ENCODE data around the gene METTL13. TPM values are rescaled to one million over a fixed set of nuclear protein-coding genes. Genes with fewer than 3 reads are reported as not detected.

Gene METTL13
- total and polyA plus RNA-seq, 2 donors (not counting 1 experiment from before 2014, with no cell fraction given) = 16.8 to 33.0 TPM

DNA sequence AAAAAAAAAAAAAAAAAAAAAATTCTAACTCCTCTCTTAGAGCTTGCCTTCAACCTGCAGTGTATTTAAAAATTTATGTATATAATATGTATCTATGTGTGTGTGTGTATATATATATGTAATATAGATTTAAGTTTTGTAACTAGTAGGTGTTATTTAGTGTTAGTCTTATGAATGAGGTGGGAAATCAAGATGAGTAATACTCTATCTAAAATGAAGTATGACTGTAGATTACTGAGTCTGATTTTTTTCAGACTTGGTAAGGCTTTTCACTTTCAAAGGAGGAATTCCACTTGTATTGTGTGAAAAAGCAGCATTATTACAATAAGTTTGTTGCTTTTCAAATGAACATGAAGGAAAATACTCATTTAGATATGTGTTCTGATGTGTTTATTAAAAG, 54.4 kb downstream of the METTL13 start:
- Histone ChIP-seq H2AFZ (ENCODE audit: insufficient read depth, low read depth, low read length, poor library complexity, severe bottlenecking) (no peak overlapping the region), H3K4me3 (ENCODE audit: control extremely low read depth in 1 of 5, extremely low read depth in 1 of 5, insufficient read depth in 1 of 5, low read depth in 2 of 5, low read length in 4 of 5) (no peak overlapping the region), H3K36me3 (replicated peaks in 1 of 2; ENCODE audit: control extremely low read depth in 1 of 2, control insufficient read depth in 1 of 2, extremely low read depth in 1 of 2, insufficient read depth in 2 of 2, low read length in 1 of 2) (no peaks in the 10 kb centered on the region), H3K79me2 (ENCODE audit: control insufficient read depth, insufficient read depth, low read length) (no peaks in the 10 kb centered on the region), H4K20me1 (ENCODE audit: control insufficient read depth, insufficient read depth, low read length, poor library complexity, severe bottlenecking) (no peaks in the 10 kb centered on the region), H3K4me2 (replicated peaks; ENCODE audit: low read depth, low read length, poor library complexity, severe bottlenecking) (no peak overlapping the region), H3K27ac (ENCODE audit: low read length in 2 of 2) (no peak overlapping the region), H3K9ac (ENCODE audit: low read length) (no peak overlapping the region), H3K27me3 (replicated peaks in 1 of 4; ENCODE audit: control extremely low read depth in 1 of 4, control insufficient read depth in 3 of 4, insufficient read depth in 4 of 4, low read length in 3 of 4) (no peaks in the 10 kb centered on the region), H3K9me3 (ENCODE audit: control extremely low read depth in 1 of 3, control insufficient read depth in 2 of 3, insufficient read depth in 1 of 3, low read length in 2 of 3) (no peaks in the 10 kb centered on the region), H3K4me1 (ENCODE audit: control insufficient read depth in 2 of 2, insufficient read depth in 2 of 2, low read length in 2 of 2) (peaks cover 0 to 4% of the 10 kb centered on the region in 2 donors)
- intact Hi-C loops (cut with micrococcal nuclease) = no loop called here
- no peak for DNase-seq
- Mint-ChIP-seq H3K27me3 (peaks cover 3% of the 10 kb centered on the region), H3K4me3 (no peak overlapping the region), H3K27ac (no peak overlapping the region), H3K4me1 (peaks cover 4% of the 10 kb centered on the region), H3K9me3 (ENCODE audit: insufficient read depth) (no peaks in the 10 kb centered on the region)
- ATAC-seq (ENCODE audit: low read depth) = no peak
- TF ChIP-seq, protein P1, sequence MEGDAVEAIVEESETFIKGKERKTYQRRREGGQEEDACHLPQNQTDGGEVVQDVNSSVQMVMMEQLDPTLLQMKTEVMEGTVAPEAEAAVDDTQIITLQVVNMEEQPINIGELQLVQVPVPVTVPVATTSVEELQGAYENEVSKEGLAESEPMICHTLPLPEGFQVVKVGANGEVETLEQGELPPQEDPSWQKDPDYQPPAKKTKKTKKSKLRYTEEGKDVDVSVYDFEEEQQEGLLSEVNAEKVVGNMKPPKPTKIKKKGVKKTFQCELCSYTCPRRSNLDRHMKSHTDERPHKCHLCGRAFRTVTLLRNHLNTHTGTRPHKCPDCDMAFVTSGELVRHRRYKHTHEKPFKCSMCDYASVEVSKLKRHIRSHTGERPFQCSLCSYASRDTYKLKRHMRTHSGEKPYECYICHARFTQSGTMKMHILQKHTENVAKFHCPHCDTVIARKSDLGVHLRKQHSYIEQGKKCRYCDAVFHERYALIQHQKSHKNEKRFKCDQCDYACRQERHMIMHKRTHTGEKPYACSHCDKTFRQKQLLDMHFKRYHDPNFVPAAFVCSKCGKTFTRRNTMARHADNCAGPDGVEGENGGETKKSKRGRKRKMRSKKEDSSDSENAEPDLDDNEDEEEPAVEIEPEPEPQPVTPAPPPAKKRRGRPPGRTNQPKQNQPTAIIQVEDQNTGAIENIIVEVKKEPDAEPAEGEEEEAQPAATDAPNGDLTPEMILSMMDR (IDR thresholded peaks at IDR 0.05) = no peak
- no peak for TF ChIP-seq EZH2 (IDR thresholded peaks at IDR 0.05; ENCODE audit: borderline replicate concordance, insufficient read depth, low read depth, low read length, poor library complexity, severe bottlenecking)
- ChIA-PET CTCF (no interaction called here), POLR2A (no interaction called here)

DNA sequence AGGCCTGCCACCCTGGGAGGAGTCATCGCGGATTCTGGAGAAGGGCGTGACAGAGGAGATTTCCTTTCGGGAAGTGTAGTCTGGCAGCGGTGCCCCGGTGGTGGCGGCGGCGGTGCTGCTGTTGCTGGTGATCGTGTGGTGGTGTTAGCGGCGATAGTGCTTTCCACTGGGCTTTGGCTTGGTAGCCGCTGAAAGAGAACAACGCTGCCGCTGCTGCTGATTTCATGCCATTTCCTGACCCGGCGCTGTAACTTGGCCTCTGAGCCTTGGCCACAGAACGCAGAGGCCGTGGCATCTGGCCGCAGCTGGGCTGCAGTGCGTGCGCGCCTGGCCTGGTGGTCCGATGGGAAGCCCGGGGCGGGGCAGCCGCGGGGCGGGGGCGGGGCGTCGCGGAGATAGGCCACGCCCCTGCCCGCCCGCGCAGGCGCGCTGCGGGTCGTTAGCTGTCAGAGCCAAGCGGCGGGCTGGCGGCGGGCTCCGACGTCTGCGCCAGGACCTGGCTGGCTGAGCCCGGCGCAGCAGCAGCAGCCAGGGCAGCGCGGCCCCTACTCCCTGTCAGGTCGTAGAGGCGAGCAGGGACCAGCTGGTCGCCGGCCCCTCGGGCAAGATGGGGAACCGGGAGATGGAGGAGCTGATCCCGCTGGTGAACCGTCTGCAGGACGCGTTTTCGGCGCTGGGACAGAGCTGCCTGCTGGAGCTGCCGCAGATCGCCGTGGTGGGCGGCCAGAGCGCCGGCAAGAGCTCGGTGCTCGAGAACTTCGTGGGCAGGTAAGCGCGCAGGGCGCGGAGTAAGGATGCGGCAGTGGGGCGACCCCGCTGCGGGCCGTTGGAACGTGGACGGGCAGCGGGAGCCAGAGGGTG, 59.8 kb downstream of the METTL13 start, which contains the start of gene DNM3:
DNM3 (plus strand) TSS at position 449 of the 861 bp plus-strand sequence; CDS start at position 608, 159 bp downstream.
- peak within 1 kb of the TSS; percentile 93 for H2AFZ ChIP-seq (ENCODE audit: insufficient read depth, low read depth, low read length, poor library complexity, severe bottlenecking)
- peak within 1 kb of the TSS; percentile 50 to 86 (median 73) for H3K4me3 ChIP-seq (ENCODE audit: control extremely low read depth in 1 of 5, extremely low read depth in 1 of 5, insufficient read depth in 1 of 5, low read depth in 2 of 5, low read length in 4 of 5)
- H3K9me3 Mint-ChIP-seq (ENCODE audit: insufficient read depth) = no peaks in the 10 kb centered on the region
- H3K4me3 Mint-ChIP-seq = peak within 1 kb of the TSS; percentile 86
- DNase-seq (peak; percentile 88), ATAC-seq (ENCODE audit: low read depth) (peak; percentile 93)
- peaks cover 11 to 21% of the 10 kb centered on the region in 2 donors for H3K4me1 ChIP-seq (ENCODE audit: control insufficient read depth in 2 of 2, insufficient read depth in 2 of 2, low read length in 2 of 2)
- POLR2A ChIA-PET = no interaction called here
- H3K4me1 Mint-ChIP-seq = peaks cover 17% of the 10 kb centered on the region
- WGBS (ENCODE audit: insufficient coverage) = 1% methylated on average over 84 of the region's 85 CpGs
- no peak within 1 kb of the TSS for H3K27ac ChIP-seq (ENCODE audit: low read length in 2 of 2)
- no peaks in the 10 kb centered on the region for H3K36me3 ChIP-seq (replicated peaks in 1 of 2; ENCODE audit: control extremely low read depth in 1 of 2, control insufficient read depth in 1 of 2, extremely low read depth in 1 of 2, insufficient read depth in 2 of 2, low read length in 1 of 2)
- peaks cover 23% of the 10 kb centered on the region for H3K27me3 Mint-ChIP-seq
- intact Hi-C loops (cut with micrococcal nuclease) = loop anchor here (1.0 kb wide), 4 partner anchors 60 to 692 kb away; partner anchors contain the start of genes METTL13, PRRC2C, SUCO and VAMP4
- H3K79me2 ChIP-seq (ENCODE audit: control insufficient read depth, insufficient read depth, low read length) = no peaks in the 10 kb centered on the region
- H3K9me3 ChIP-seq (ENCODE audit: control extremely low read depth in 1 of 3, control insufficient read depth in 2 of 3, insufficient read depth in 1 of 3, low read length in 2 of 3) = no peaks in the 10 kb centered on the region
- TF ChIP-seq, protein P1 (IDR thresholded peaks at IDR 0.05) = no peak
- no peak for TF ChIP-seq EZH2 (IDR thresholded peaks at IDR 0.05; ENCODE audit: borderline replicate concordance, insufficient read depth, low read depth, low read length, poor library complexity, severe bottlenecking)
- peaks cover 0 to 25% (median 17%) of the 10 kb centered on the region in 4 experiments for H3K27me3 ChIP-seq (replicated peaks in 1 of 4; ENCODE audit: control extremely low read depth in 1 of 4, control insufficient read depth in 3 of 4, insufficient read depth in 4 of 4, low read length in 3 of 4)
- H4K20me1 ChIP-seq (ENCODE audit: control insufficient read depth, insufficient read depth, low read length, poor library complexity, severe bottlenecking) = no peaks in the 10 kb centered on the region
- H3K27ac Mint-ChIP-seq = peak within 1 kb of the TSS; percentile 72
- H3K9ac ChIP-seq (ENCODE audit: low read length) = peak within 1 kb of the TSS; percentile 79
- CTCF ChIA-PET = interaction anchor here (0.9 to 1.5 kb wide), 5 partner anchors 40 to 601 kb away, joined by 3 to 8 read pairs (median 3); partner anchors contain the start of gene METTL13
- peak within 1 kb of the TSS; percentile 94 for H3K4me2 ChIP-seq (replicated peaks; ENCODE audit: low read depth, low read length, poor library complexity, severe bottlenecking)

Measured in B cell (primary cell).